Measurements from ENCODE around the gene CCR7.
"Not testable (repeated sequence)": the region's sequence is repeated elsewhere in the genome, so short reads cannot be mapped to it uniquely, and the experiment has no call there.

Gene CCR7

GRCh38 chr17:40597156-40597555, 31.9 kb upstream of the CCR7 start:
- DNase-seq, result no peak

GRCh38 chr17:40596261-40596919, 31.1 kb upstream of the CCR7 start:
- peak in 1 of 2 experiments; percentile 14 for DNase-seq

- DNase-seq, result no peak
Measured at GRCh38 chr17:40590742-40591141, 25.5 kb upstream of the CCR7 start.

GRCh38 chr17:40588552-40588951, 23.3 kb upstream of the CCR7 start:
- no peak for DNase-seq

GRCh38 chr17:40586264-40586663, 21.0 kb upstream of the CCR7 start:
- not testable (repeated sequence) for DNase-seq

GRCh38 chr17:40584950-40585349, 19.7 kb upstream of the CCR7 start:
- not testable (repeated sequence) for DNase-seq

- DNase-seq, result no peak
Measured at GRCh38 chr17:40582328-40582901, 17.1 kb upstream of the CCR7 start.

- no peak for DNase-seq
Measured at GRCh38 chr17:40580140-40580539, 14.9 kb upstream of the CCR7 start.

GRCh38 chr17:40579471-40579870, 14.2 kb upstream of the CCR7 start:
- DNase-seq, result no peak

- DNase-seq, result no peak
Measured at GRCh38 chr17:40577611-40578065, 12.4 kb upstream of the CCR7 start.

- DNase-seq, result no peak
Measured at GRCh38 chr17:40576113-40576740, 11.0 kb upstream of the CCR7 start.

- no peak for DNase-seq
Measured at GRCh38 chr17:40574292-40574691, 9.0 kb upstream of the CCR7 start.

GRCh38 chr17:40572245-40572993, 7.1 kb upstream of the CCR7 start:
- DNase-seq, result not testable (repeated sequence)

GRCh38 chr17:40568074-40568836, 3.0 kb upstream of the CCR7 start:
- no peak for DNase-seq

- DNase-seq, result no peak
Measured at GRCh38 chr17:40567377-40567776, 2.1 kb upstream of the CCR7 start.

- no peak for DNase-seq
Measured at GRCh38 chr17:40565769-40566409, 617 bp upstream of the CCR7 start.

- DNase-seq, result no peak
Measured at GRCh38 chr17:40564195-40564882, 933 bp downstream of the CCR7 start.

GRCh38 chr17:40563220-40564052, 1.8 kb downstream of the CCR7 start:
- no peak for DNase-seq

GRCh38 chr17:40562838-40563219, 2.4 kb downstream of the CCR7 start:
- no peak for DNase-seq

GRCh38 chr17:40561871-40562611, 3.2 kb downstream of the CCR7 start:
- DNase-seq, result no peak
